CD14-positive monocyte (primary cell): ENCODE results near the gene FARP1. TPM values are rescaled to one million over a fixed set of nuclear protein-coding genes. Genes with fewer than 3 reads are reported as not detected.

Experiments used
- DNase-seq, 3 donors: peaks; one replicate each; pipeline ENCODE4 v3.0.0-alpha.2; 2011 to 2022
- H2AFZ ChIP-seq: 2 replicates; pipeline ENCODE4 v1.6.0; 2012; ENCODE audit warnings: mild to moderate bottlenecking, low read depth, low read length, inconsistent platforms; ENCODE audit not compliant: insufficient read depth, poor library complexity, severe bottlenecking
- H3K27ac ChIP-seq, 2 donors: 1 replicate in 1 of 2; 2 replicates in 1 of 2; pipeline ENCODE4 v1.5.1; 2012 to 2013; ENCODE audit warnings: low read length in 2 of 2, control low read depth in 1 of 2, inconsistent platforms in 1 of 2, low read depth in 1 of 2, mild to moderate bottlenecking in 1 of 2
- H3K27me3 ChIP-seq, 2 donors: one replicate each; pipeline versions ENCODE4 v1.6.0 to v1.6.1; 2011 to 2013; ENCODE audit warnings: low read length in 2 of 2; ENCODE audit not compliant: control insufficient read depth in 2 of 2, insufficient read depth in 2 of 2
- H3K36me3 ChIP-seq, 2 donors: replicated peaks in 1 of 2; 1 replicate in 1 of 2; 2 replicates in 1 of 2; pipeline versions ENCODE4 v1.5.1 to v1.6.1; 2012 to 2013; ENCODE audit warnings: low read length in 2 of 2, control low read depth in 1 of 2, inconsistent platforms in 1 of 2, mild to moderate bottlenecking in 1 of 2; ENCODE audit not compliant: insufficient read depth in 2 of 2, control insufficient read depth in 1 of 2
- H3K4me1 ChIP-seq, 2 donors: 1 replicate in 1 of 2; 2 replicates in 1 of 2; pipeline versions ENCODE4 v1.5.1 to v1.6.1; 2012 to 2013; ENCODE audit warnings: low read length in 2 of 2, control low read depth in 1 of 2, inconsistent platforms in 1 of 2, mild to moderate bottlenecking in 1 of 2, moderate library complexity in 1 of 2; ENCODE audit not compliant: insufficient read depth in 2 of 2, control insufficient read depth in 1 of 2
- H3K4me2 ChIP-seq: replicated peaks from 2 replicates; pipeline ENCODE3; 2012; ENCODE audit warnings: low read length, moderate library complexity, mild to moderate bottlenecking; ENCODE audit not compliant: poor library complexity, severe bottlenecking; ENCODE audit errors: extremely low read depth
- H3K4me3 ChIP-seq, 3 experiments: fragments of 200-600 bp in 1 of 3; sonication (generic) in 1 of 3; replicated peaks in 1 of 3; 1 replicate in 2 of 3; 2 replicates in 1 of 3; pipeline ENCODE4 v1.5.1; 2011 to 2013; ENCODE audit warnings: low read length in 3 of 3, mild to moderate bottlenecking in 3 of 3, control low read depth in 2 of 3, low read depth in 2 of 3, inconsistent platforms in 1 of 3, moderate library complexity in 1 of 3
- H3K79me2 ChIP-seq: 2 replicates; pipeline ENCODE4 v1.6.0; 2012; ENCODE audit warnings: mild to moderate bottlenecking, control low read depth, inconsistent platforms, low read length, moderate library complexity; ENCODE audit not compliant: insufficient read depth
- H3K9ac ChIP-seq: 2 replicates; pipeline ENCODE4 v1.6.0; 2017; ENCODE audit warnings: low read length, mild to moderate bottlenecking; ENCODE audit not compliant: insufficient read depth, poor library complexity, severe bottlenecking
- H3K9me3 ChIP-seq, 2 donors: replicated peaks in 1 of 2; 1 replicate in 1 of 2; 2 replicates in 1 of 2; pipeline versions ENCODE4 v1.5.1 to v1.6.1; 2012 to 2013; ENCODE audit warnings: low read length in 2 of 2, control low read depth in 1 of 2; ENCODE audit not compliant: control insufficient read depth in 1 of 2, insufficient read depth in 1 of 2
- H4K20me1 ChIP-seq: 2 replicates; pipeline ENCODE4 v1.6.0; 2012; ENCODE audit warnings: mild to moderate bottlenecking, low read length, control low read depth, moderate library complexity; ENCODE audit not compliant: insufficient read depth
- H3K27ac Mint-ChIP-seq, 7 donors: one replicate each; pipeline ENCODE4 v1.8.0; 2020; ENCODE audit warnings: mild to moderate bottlenecking in 7 of 7, mixed read lengths in 7 of 7, moderate library complexity in 6 of 7, inconsistent platforms in 2 of 7
- H3K27me3 Mint-ChIP-seq, 3 donors: one replicate each; pipeline ENCODE4 v1.8.0; 2021 to 2022; ENCODE audit warnings: low read depth in 3 of 3, mild to moderate bottlenecking in 3 of 3, mixed read lengths in 3 of 3, moderate library complexity in 3 of 3, inconsistent platforms in 1 of 3
- H3K36me3 Mint-ChIP-seq, 2 donors: one replicate each; pipeline ENCODE4 v1.8.0; 2020; ENCODE audit warnings: mixed read lengths in 2 of 2, inconsistent platforms in 1 of 2, mild to moderate bottlenecking in 1 of 2
- H3K4me1 Mint-ChIP-seq: one replicate; pipeline ENCODE4 v1.8.0; 2020; ENCODE audit warnings: mild to moderate bottlenecking, mixed read lengths
- H3K4me3 Mint-ChIP-seq, 2 donors: one replicate each; pipeline ENCODE4 v1.8.0; 2020; ENCODE audit warnings: mild to moderate bottlenecking in 2 of 2, mixed read lengths in 2 of 2, moderate library complexity in 1 of 2
- H3K9me3 Mint-ChIP-seq, 7 donors: one replicate each; pipeline ENCODE4 v1.8.0; 2020 to 2022; ENCODE audit warnings: mixed read lengths in 7 of 7, mild to moderate bottlenecking in 6 of 7, moderate library complexity in 6 of 7, inconsistent platforms in 2 of 7
- CTCF ChIP-seq: fragments of 200-600 bp; IDR thresholded peaks from one replicate; pipeline ENCODE4 v1.8.0; 2022; ENCODE audit warnings: antibody characterized with exemption, mild to moderate bottlenecking
- WGBS: methylation state at CpG from one replicate; pipeline ENCODE4 v1.1.5; 2013; ENCODE audit warnings: missing lambda C conversion rate; ENCODE audit not compliant: insufficient coverage; 5-methylcytosine and 5-hydroxymethylcytosine counted together
- intact Hi-C, 2 donors: fragments of 100-400 bp; cut with micrococcal nuclease; formaldehyde crosslinking; loops; one replicate each; pipeline versions ENCODE4 v1.15.0 to v1.15.1; 2023
- polyA plus RNA-seq, 3 donors: library from polyadenylated mRNA; depleted of rRNA in 1 of 3; unstranded in 2 of 3; stranded (reverse) in 1 of 3; fragments of 300-500 nt in 2 of 3; fragments of >200 nt in 1 of 3; fragmentation: Illumina TruSeq in 2 of 3; gene quantifications; 1 replicate in 2 of 3; 2 replicates in 1 of 3; pipeline ENCODE4 v1.2.3, GENCODE V29; 2012 to 2021

Gene FARP1
- polyA plus RNA-seq, 3 donors, result 0.01 to 0.16 (median 0.12) TPM

DNA sequence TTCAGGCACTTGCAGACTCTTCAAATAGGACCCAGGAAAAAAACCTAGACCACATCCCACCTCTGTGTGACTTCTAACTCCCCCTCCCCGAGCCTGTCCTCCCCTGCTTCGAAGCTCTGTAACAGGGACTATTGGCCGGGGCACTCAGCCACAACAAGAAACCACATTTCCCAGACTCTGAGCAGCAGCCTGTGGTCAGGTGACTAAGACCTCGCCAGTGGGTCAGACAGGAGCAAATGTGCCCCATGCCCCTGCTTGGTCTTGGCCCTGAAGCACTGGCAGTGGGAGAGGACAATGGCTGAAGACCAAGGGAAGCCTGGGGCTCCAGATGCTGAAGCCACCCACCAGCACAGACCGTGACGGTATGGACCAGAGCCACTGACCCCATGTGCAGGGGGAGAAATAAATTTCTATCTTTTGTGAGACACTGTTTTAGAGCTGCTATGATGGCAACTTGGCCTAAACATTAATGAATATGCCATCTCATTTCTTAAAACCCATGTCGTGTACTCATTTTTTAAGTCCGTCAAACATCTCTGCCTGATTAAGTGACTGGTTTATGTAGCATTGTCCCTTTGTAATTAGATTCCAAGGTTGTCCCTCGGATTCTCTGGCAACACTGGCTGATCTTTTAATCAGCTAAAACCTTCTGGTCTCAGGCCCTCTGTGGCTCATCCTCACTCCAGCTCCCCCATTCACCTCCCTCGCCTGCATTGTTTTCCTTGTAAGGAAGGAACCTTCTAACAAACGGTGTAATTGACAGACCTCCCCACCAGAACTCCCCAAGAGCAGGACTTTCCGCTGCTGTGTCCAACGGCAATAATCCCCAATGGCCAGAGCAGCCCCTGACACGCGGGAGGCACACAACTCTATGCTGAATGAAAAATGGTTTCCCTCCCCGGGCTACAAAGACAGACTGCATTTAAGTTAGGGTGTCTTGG is 335.6 kb downstream of the FARP1 start:
- 56% methylated on average over 11 of the region's 16 CpGs for WGBS
- no peaks in the 10 kb centered on the region for H3K9me3 Mint-ChIP-seq
- no peak for TF ChIP-seq CTCF
- Histone ChIP-seq H3K9ac (no peak overlapping the region), H3K36me3 (peaks cover 25 to 31% of the 10 kb centered on the region in 2 donors), H3K27ac (no peak overlapping the region), H3K4me2 (no peak overlapping the region), H4K20me1 (peaks cover 89% of the 10 kb centered on the region), H3K9me3 (no peaks in the 10 kb centered on the region), H3K4me3 (no peak overlapping the region), H3K4me1 (peaks cover 20 to 23% of the 10 kb centered on the region in 2 donors), H3K27me3 (no peaks in the 10 kb centered on the region), H2AFZ (no peak overlapping the region), H3K79me2 (peaks cover 45% of the 10 kb centered on the region)
- peaks cover 37% of the 10 kb centered on the region for H3K4me1 Mint-ChIP-seq
- DNase-seq, result peak; percentile 27 to 71 (median 68)
- peaks cover 55 to 61% of the 10 kb centered on the region in 2 donors for H3K36me3 Mint-ChIP-seq
- H3K27ac Mint-ChIP-seq, result peak overlapping the region in 6 of 7 donors; percentile 13 to 86 (median 81)
- no peak overlapping the region for H3K4me3 Mint-ChIP-seq
- intact Hi-C loops, result loop anchor here (5.0 to 10.0 kb wide), 2 partner anchors 44 to 86 kb away; no protein-coding TSS in a partner anchor
- peaks cover 0 to 4% (median 1%) of the 10 kb centered on the region in 3 donors for H3K27me3 Mint-ChIP-seq

DNA sequence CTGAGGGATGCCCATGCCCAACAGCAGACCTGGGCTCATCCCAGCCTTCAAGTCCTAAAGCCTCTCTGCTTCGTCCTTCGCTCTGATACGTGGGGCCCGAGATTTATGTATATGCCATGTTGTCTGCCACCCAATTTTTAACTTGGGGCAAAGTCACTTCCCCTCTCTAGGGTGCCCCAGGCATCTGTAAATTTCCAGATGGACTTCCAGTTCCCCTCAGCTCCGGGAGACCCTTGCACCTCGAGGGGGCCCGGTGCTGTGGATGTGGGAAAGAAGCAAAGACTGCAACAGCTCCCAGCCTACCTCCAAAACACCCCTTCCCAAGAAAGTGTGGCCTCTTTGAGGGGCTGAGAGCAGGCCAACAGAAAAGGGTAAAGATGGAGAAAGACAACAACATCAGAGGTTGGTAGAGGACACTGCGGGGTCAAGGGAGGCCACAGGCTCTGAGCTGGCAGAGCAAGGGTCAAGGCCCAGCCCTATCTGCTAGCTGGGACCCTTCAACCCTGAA is 336.7 kb downstream of the FARP1 start:
- Histone ChIP-seq H3K27me3 (no peaks in the 10 kb centered on the region), H3K79me2 (peaks cover 55% of the 10 kb centered on the region), H3K36me3 (peaks cover 14 to 21% of the 10 kb centered on the region in 2 donors), H3K4me3 (no peak overlapping the region), H3K27ac (peak overlapping the region in 1 of 2 donors; percentile 23), H3K9ac (no peak overlapping the region), H3K9me3 (no peaks in the 10 kb centered on the region), H3K4me2 (no peak overlapping the region), H3K4me1 (peaks cover 25 to 30% of the 10 kb centered on the region in 2 donors), H2AFZ (no peak overlapping the region), H4K20me1 (peaks cover 95% of the 10 kb centered on the region)
- DNase-seq, result no peak
- no peak overlapping the region for H3K4me3 Mint-ChIP-seq
- no peak for TF ChIP-seq CTCF
- peaks cover 47% of the 10 kb centered on the region for H3K4me1 Mint-ChIP-seq
- peaks cover 0 to 4% (median 1%) of the 10 kb centered on the region in 3 donors for H3K27me3 Mint-ChIP-seq
- 100% methylated on average over 3 of the region's 8 CpGs for WGBS
- peaks cover 52 to 54% of the 10 kb centered on the region in 2 donors for H3K36me3 Mint-ChIP-seq
- intact Hi-C loops, result loop anchor here (2.0 to 10.0 kb wide), 3 partner anchors 43 to 89 kb away; no protein-coding TSS in a partner anchor
- H3K27ac Mint-ChIP-seq, result peak overlapping the region in 6 of 7 donors; percentile 24 to 77 (median 61)
- no peaks in the 10 kb centered on the region for H3K9me3 Mint-ChIP-seq
